Kidney epithelial cell (primary cell): ENCODE measurements around the gene PRKG1. TPM values are rescaled to one million over a fixed set of nuclear protein-coding genes. Genes with fewer than 3 reads are reported as not detected.
"Not testable (repeated sequence)": the region's sequence is repeated elsewhere in the genome, so short reads cannot be mapped to it uniquely, and the experiment has no call there.

ENCODE experiments used
- DNase-seq: peaks from one replicate; pipeline ENCODE4 v3.0.0-alpha.2; 2010; ENCODE audit warnings: low read depth
- H3K27me3 ChIP-seq: 2 replicates; pipeline ENCODE4 v1.6.0; 2011; ENCODE audit warnings: low read length; ENCODE audit not compliant: control insufficient read depth, insufficient read depth
- H3K36me3 ChIP-seq: 2 replicates; pipeline ENCODE4 v1.5.1; 2011; ENCODE audit warnings: low read length; ENCODE audit not compliant: control insufficient read depth, insufficient read depth
- H3K4me3 ChIP-seq: 2 replicates; pipeline ENCODE4 v1.5.1; 2011; ENCODE audit warnings: low read depth, mild to moderate bottlenecking, control low read depth, low read length
- CTCF ChIP-seq: IDR thresholded peaks from 2 replicates; pipeline ENCODE4 v1.5.1; 2011; ENCODE audit warnings: mild to moderate bottlenecking, moderate library complexity, low read length, control low read depth, inconsistent platforms; ENCODE audit not compliant: insufficient read depth, poor library complexity, severe bottlenecking
- total RNA-seq: library from RNA; depleted of rRNA; stranded (reverse); fragments of >200 nt; gene quantifications from 2 replicates; pipeline ENCODE4 v1.2.3, GENCODE V29; 2015

Gene PRKG1
- total RNA-seq, 1 donor from 2014 or later, result 1.3 TPM

DNA sequence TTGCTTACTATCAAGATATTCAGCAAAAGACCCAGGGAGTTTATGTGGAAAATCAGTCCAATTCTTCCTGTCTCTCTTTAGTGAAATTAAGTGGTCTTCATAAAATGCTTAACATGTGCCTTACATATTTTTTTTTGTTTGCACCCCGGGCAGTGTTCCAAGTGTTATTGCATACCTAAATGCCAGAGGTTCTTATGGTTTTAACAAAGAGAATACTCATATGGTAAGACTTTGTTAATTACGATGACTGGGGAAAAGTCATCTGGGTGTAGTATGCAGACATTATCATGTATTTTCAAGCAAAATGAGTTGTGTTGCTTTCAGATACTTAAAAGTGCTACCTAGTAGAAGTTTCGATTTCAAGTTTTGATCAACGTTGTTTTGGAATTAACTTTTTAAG lies 82.6 kb downstream of the PRKG1 start:
- no peak overlapping the region for H3K4me3 ChIP-seq
- DNase-seq, result no peak

DNA sequence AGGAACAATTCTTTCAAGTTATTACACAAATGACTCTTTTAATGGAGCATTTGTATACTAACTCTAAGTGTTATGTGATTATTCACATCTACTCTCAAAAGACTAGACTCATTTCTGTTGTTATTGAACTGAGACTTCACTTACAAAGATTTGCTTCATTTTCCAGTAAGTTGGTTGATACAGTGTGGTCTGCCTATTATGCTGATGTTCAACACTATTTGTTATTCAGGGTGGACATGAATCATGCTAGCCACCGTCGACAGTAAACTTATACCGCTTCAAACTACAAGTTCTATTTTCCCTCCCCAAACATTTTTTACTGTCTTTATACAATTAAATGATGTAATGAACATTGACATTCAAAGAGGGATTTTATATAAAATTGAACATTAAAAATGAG lies 84.5 kb downstream of the PRKG1 start:
- DNase-seq, result no peak
- TF ChIP-seq CTCF, result no peak
- Histone ChIP-seq H3K4me3 (no peak overlapping the region), H3K36me3 (no peaks in the 10 kb centered on the region), H3K27me3 (no peaks in the 10 kb centered on the region)

More for the DNA sequence above, 82.6 kb downstream of the PRKG1 start:
- TF ChIP-seq CTCF, result no peak
- Histone ChIP-seq H3K36me3 (no peaks in the 10 kb centered on the region), H3K27me3 (no peaks in the 10 kb centered on the region)

DNA sequence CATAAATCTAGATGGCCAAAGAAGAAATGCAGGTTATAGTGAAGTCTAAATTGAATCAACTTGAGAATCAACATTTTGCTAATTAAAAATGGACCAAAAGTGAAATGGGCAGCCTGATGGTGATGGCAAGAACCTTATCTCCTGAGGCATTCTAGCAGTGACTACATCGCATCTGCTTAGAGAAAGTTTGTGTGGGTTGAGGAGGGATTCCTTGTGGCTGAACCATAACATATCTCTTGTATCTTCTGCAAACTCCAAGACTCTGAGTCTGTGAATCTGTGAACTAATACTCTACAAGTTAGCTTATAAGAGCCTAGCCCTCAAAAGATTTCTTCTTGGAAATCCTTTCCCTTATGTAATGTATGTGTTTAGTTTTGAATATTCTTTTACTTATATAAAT lies 85.6 kb downstream of the PRKG1 start:
- Histone ChIP-seq H3K27me3 (no peaks in the 10 kb centered on the region), H3K4me3 (no peak overlapping the region), H3K36me3 (no peaks in the 10 kb centered on the region)
- TF ChIP-seq CTCF, result no peak
- no peak for DNase-seq

- no peak overlapping the region for H3K4me3 ChIP-seq
- H3K36me3 ChIP-seq, result no peaks in the 10 kb centered on the region
- DNase-seq, result no peak
- no peak for TF ChIP-seq CTCF
- no peaks in the 10 kb centered on the region for H3K27me3 ChIP-seq
Measured at GRCh38 chr10:51162002-51162401, 87.7 kb downstream of the PRKG1 start.

DNA sequence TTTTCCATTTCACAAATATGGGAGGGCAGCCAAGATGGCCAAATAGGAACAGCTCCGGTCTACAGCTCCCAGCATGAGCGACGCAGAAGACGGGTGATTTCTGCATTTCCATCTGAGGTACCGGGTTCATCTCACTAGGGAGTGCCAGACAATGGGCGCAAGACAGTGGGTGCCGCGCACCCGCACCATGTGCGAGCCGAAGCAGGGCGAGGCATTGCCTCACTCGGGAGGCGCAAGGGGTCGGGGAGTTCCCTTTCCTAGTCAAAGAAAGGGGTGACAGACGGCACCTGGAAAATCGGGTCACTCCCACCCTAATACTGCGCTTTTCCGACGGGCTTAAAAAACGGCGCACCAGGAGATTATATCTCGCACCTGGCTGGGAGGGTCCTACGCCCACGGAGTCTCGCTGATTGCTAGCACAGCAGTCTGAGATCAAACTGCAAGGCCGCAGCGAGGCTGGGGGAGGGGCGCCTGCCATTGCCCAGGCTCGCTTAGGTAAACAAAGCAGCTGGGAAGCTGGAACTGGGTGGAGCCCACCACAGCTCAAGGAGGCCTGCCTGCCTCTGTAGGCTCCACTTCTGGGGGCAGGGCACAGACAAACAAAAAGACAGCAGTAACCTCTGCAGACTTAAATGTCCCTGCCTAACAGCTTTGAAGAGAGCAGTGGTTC lies 89.2 kb downstream of the PRKG1 start:
- H3K27me3 ChIP-seq, H3K4me3 ChIP-seq, H3K36me3 ChIP-seq, DNase-seq: not testable (repeated sequence)

- no peak for TF ChIP-seq CTCF
- H3K4me3 ChIP-seq, result no peak overlapping the region
Measured at GRCh38 chr10:51168086-51168815, 94.0 kb downstream of the PRKG1 start.

More at GRCh38 chr10:51168086-51168815, 94.0 kb downstream of the PRKG1 start:
- H3K36me3 ChIP-seq, result no peaks in the 10 kb centered on the region
- no peak for DNase-seq
- H3K27me3 ChIP-seq, result no peaks in the 10 kb centered on the region
